Measurements from ENCODE around the gene SEC22C.
"Not testable (repeated sequence)": the region's sequence is repeated elsewhere in the genome, so short reads cannot be mapped to it uniquely, and the experiment has no call there.

SEC22C gene

DNA sequence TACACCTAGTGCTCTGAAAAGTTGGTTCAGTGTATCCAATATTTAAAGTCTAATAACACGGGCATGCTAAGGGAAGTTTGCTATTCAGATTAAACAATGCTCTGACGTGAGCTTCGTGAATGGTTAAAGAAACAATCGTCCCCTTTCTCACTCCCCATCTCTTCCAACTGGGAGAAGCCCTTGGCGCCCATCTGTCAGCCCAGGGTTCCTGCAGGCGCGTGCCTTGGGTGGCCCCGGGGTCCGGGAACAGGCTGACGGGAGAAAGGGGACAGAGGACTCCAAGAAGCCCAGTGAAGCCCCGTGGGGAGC is 413 bp downstream of the SEC22C start:
- no peak for DNase-seq (ENCODE audit: low spot score)

- DNase-seq (ENCODE audit: low spot score) = not testable (repeated sequence)
These were observed 2.4 kb downstream of the SEC22C start for GRCh38 chr3:42579346-42579745.

- DNase-seq (ENCODE audit: low spot score) = no peak
These were observed 3.7 kb downstream of the SEC22C start for GRCh38 chr3:42578054-42578453.

DNA sequence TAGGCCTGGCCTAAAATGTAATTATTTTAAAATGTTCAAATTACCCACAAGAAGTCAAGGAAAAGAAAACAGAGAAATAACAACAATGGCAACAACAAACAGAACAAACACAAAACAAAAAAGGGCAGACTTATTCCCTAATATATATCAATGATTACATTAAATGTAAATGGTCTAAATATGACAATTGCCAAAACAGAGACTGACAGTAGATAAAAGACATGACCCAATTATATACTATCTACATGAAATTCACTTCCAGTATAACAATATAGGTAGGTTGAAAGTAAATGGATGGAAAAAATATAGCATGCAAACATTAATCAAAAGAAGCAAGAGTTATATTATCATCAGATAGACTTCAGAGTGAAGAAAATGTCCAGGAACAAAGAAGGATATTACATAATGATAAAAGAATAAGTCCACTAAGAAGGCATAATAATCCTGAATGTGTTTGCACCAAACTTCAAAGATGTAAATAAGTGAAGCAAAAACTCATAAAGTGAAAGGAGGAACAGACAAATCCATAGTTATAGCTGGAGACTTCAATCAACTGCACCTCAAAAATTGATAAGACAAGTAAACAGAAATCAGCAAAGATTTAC is 6.5 kb downstream of the SEC22C start:
- DNase-seq (ENCODE audit: low spot score) = no peak

- no peak for DNase-seq (ENCODE audit: low spot score)
These were observed 9.5 kb downstream of the SEC22C start for GRCh38 chr3:42572278-42572677.

DNA sequence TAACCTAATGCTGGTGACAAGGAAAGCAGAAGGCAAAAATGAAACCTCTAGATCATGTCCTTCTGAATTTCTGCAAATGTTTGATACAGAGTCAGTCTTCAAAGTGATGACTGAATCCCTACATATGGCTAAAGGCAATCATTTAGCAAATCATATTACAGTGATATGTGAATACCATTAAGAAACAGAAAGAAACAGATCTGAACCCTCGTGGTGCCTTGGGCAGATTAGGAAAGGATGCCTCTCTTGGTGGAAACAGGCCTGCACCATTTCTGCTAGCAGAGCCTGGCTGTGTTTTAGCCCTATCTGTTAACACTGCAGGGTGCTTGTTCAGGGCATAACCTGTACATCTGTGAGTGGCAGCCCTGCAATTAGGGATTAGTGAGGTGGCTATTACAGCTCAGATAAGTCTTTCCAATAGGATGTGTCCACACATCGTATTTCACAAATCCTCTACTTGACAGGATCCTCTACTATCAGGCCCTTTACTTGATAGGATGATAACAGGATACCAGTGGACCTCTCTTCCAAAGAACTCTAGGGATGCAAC is 12.1 kb downstream of the SEC22C start:
- no peak for DNase-seq (ENCODE audit: low spot score)

DNA sequence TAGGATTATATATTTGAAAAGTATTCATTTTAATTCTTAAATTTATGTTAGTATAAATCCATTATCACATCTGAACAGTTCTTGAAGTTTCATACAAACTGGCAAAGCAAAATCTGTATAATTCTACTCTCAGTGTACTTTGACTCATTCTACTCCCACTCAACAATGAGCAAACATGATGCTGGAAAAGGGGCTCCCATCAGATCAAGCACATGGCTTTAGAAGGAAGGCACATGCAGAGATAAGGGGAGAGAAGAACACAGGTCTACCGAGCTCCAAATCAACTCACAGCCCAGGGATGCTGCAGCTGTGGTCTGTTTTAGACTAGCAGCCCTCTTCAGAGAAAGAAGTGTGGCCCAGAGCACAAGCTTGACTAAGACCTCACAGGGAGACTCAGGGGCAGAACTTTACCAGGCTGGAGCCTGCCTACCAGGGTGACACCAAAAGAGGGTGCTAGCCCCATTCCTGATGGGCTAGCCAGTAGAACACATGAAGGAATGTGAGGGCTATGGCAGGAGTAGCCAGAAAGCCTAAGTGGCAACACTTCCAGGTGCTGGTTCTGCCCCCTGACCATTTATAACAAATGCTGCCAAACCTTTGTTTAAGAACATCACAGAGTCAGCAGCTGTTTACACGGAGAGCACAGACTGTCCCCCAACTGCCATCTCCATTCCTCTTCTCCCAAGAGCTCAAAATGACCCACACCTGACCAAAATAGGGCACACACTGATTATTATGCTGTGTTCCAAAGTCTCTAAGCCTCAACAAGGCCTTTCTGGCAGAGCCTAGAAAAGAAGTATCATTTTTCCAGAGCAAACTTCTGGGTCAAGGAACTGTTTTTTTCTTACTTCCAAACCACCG is 19.5 kb downstream of the SEC22C start:
- no peak for DNase-seq (ENCODE audit: low spot score)

- no peak for DNase-seq (ENCODE audit: low spot score)
These were observed 23.9 kb downstream of the SEC22C start for GRCh38 chr3:42557854-42558253.

- not testable (repeated sequence) for DNase-seq (ENCODE audit: low spot score)
These were observed 24.9 kb downstream of the SEC22C start for GRCh38 chr3:42556817-42557216.

- peak; percentile 77 for DNase-seq (ENCODE audit: low spot score)
These were observed 25.6 kb downstream of the SEC22C start for GRCh38 chr3:42556089-42556632.

DNA sequence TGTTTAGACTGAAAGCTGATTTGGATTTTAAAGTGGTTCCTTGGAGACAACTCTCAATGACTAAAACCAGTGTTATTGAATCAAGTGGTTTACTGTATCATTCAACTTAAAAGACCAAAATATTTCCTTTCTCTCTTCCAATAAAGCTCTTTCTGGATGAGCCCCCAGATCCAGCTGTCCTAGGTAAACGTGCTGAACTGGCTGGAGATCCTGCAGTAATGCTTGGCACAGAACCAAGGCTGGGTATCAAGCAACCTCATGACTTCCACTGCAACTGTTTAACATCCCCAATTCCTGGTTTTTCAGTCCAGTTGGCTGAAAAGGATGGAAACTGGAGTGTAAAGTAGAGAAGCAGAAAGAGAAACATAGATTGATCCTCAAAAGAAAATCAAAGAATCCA is 28.9 kb downstream of the SEC22C start:
- DNase-seq (ENCODE audit: low spot score) = no peak

DNA sequence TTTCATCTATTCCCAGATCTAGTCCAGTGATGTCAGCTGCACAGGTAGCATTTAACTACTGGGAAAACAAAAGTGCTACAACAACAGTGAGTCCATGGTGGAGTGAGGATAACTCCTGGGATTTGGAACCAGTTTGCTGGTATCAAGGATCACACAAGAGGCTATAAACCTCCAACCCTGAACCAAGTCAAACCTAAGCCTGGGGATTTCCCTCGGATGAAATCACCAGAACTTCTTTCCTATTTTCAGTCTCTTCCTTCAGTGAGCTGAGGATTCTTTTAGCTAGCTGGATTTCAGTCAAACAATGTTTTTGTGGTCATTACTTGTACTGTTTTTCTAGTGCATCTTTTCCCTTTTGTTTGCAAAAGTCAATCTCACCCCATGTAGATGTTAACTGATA is 31.5 kb downstream of the SEC22C start:
- no peak for DNase-seq (ENCODE audit: low spot score)

DNA sequence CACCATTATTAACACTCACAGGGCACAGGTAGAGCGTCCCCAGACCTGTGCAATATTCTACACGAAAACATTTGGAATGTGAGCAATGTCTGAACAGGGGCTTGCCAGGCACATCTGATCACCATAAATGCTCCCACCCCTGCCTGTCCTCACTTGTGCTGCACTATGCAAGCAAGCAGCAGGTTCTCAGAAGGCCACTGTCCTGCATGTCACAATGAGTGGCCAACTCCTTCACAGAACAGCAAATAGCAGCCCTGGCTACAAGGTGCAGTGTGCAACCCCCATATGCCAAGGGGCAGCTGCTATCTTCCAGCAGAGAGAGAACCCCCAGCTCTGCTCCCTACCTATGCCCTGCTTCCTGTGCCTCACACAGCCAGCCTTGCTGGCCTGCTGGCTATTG is 32.6 kb downstream of the SEC22C start:
- DNase-seq (ENCODE audit: low spot score) = no peak

- DNase-seq (ENCODE audit: low spot score) = peak; percentile 60
These were observed 34.3 kb downstream of the SEC22C start for GRCh38 chr3:42547401-42547945.

- no peak for DNase-seq (ENCODE audit: low spot score)
These were observed 35.0 kb downstream of the SEC22C start for GRCh38 chr3:42546691-42547213.

GRCh38 chr3:42545284-42545900 is 36.4 kb downstream of the SEC22C start:
- DNase-seq (ENCODE audit: low spot score) = no peak

DNA sequence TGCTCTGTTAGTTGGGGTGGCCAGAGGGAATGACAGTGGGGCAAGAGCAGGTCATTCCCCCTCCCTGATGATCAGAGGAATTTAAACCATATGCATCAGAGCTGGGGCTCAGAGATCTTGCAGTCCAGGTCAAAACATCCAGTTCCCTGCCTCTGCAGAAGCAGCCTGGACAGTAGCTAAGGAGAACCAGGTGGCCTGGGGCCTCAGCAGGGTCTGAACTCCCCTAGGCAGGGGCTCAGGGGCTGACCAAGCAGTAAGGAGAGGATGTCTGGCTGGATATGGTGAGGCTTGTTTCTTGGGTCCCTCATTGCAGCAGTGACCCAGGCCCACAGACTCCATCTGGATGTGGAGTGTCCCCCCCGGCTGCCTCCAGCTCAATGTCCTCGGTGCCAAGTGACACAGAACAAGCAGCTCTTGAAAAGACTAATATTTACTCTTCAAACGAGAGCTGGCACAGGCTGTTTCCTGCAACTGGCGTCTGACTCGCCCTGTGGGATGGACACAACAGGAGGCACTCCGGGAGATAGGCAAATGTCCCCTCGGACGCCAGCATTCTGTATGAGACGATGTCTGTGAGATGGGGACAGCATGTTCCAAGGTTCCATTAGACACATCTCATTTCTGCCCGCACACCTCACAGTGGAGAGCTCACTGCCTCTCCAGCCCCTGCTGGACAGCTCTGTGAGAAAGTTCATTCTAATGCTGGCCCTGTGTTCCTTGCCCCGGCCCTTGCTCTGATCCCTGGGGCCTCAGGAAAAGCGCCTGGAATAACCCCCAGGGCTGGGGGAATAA is 37.1 kb downstream of the SEC22C start:
- no peak for DNase-seq (ENCODE audit: low spot score)

GRCh38 chr3:42541079-42541478 is 40.7 kb downstream of the SEC22C start:
- no peak for DNase-seq (ENCODE audit: low spot score)

GRCh38 chr3:42539871-42540714 is 41.7 kb downstream of the SEC22C start:
- peak; percentile 59 for DNase-seq (ENCODE audit: low spot score)

GRCh38 chr3:42537350-42537749 is 44.4 kb downstream of the SEC22C start:
- DNase-seq (ENCODE audit: low spot score) = no peak
